ENCODE data around the gene MED23. TPM values are rescaled to one million over a fixed set of nuclear protein-coding genes. Genes with fewer than 3 reads are reported as not detected.

Gene MED23
- total and polyA plus RNA-seq, 12 donors, result 4.6 to 18.4 (median 11.5) TPM

GRCh38 chr6:131565056-131565455, 63.0 kb downstream of the MED23 start:
- Histone ChIP-seq H3K9me3 (no peaks in the 10 kb centered on the region), H3K4me3 (no peak overlapping the region), H3K4me1 (no peaks in the 10 kb centered on the region), H3K27me3 (no peaks in the 10 kb centered on the region), H3K36me3 (no peaks in the 10 kb centered on the region), H3K27ac (no peak overlapping the region)
- ATAC-seq, result no peak
- intact Hi-C loops (cut with DNase I), result no loop called here
- 58 to 74% methylated on average over 2 of the region's 2 CpGs for WGBS, 2 donors
- no peak for DNase-seq
- TF ChIP-seq CTCF (IDR thresholded peaks at IDR 0.05), result no peak

- DNase-seq (no peak), ATAC-seq (no peak)
- WGBS, 2 donors, result 88 to 94% methylated on average over 4 of the region's 4 CpGs
- no peaks in the 10 kb centered on the region for H3K4me1 ChIP-seq
- intact Hi-C loops (cut with DNase I), result no loop called here
- TF ChIP-seq CTCF (IDR thresholded peaks at IDR 0.05), result no peak
- H3K27me3 ChIP-seq, result no peaks in the 10 kb centered on the region
- no peak overlapping the region for H3K4me3 ChIP-seq
- H3K27ac ChIP-seq, result no peak overlapping the region
- H3K9me3 ChIP-seq, result no peaks in the 10 kb centered on the region
- H3K36me3 ChIP-seq, result no peaks in the 10 kb centered on the region
Observed at GRCh38 chr6:131561925-131562707, 65.9 kb downstream of the MED23 start.

- Histone ChIP-seq H3K27me3 (peaks cover 0 to 3% (median 0%) of the 10 kb centered on the region in 7 donors), H3K36me3 (no peaks in the 10 kb centered on the region), H3K4me3 (no peak overlapping the region), H3K4me1 (no peaks in the 10 kb centered on the region), H3K9me3 (no peaks in the 10 kb centered on the region), H3K27ac (no peak overlapping the region)
- ATAC-seq (no peak), DNase-seq (no peak)
- no peak for TF ChIP-seq CTCF (IDR thresholded peaks at IDR 0.05)
- intact Hi-C loops (cut with DNase I), result no loop called here
- WGBS, 2 donors, result 73 to 78% methylated on average over 4 of the region's 4 CpGs
Observed at GRCh38 chr6:131558922-131559321, 69.1 kb downstream of the MED23 start.

- no peaks in the 10 kb centered on the region for H3K4me1 ChIP-seq
- intact Hi-C loops (cut with DNase I), result no loop called here
- H3K4me3 ChIP-seq, result no peak overlapping the region
- H3K36me3 ChIP-seq, result no peaks in the 10 kb centered on the region
- peaks cover 0 to 3% (median 0%) of the 10 kb centered on the region in 11 donors for H3K9me3 ChIP-seq
- no peak overlapping the region for H3K27ac ChIP-seq
- no peak for TF ChIP-seq CTCF (IDR thresholded peaks at IDR 0.05)
- DNase-seq (no peak), ATAC-seq (no peak)
- H3K27me3 ChIP-seq, result peaks cover 0 to 3% (median 0%) of the 10 kb centered on the region in 7 donors
Observed at GRCh38 chr6:131555992-131556391, 72.0 kb downstream of the MED23 start.
